Astrocyte (in vitro differentiated cells and primary cell): Measurements from ENCODE around the gene FGD4.

Experiments
- CTCF ChIP-seq: IDR thresholded peaks from 2 replicates; pipeline ENCODE4 v1.5.1; 2011; ENCODE audit warnings: low read depth, mild to moderate bottlenecking, inconsistent platforms, low read length, moderate library complexity; ENCODE audit not compliant: insufficient read depth
- EZH2 ChIP-seq: IDR thresholded peaks from 2 replicates; pipeline ENCODE4 v1.6.1; 2012; ENCODE audit warnings: mild to moderate bottlenecking, low read length, inconsistent platforms; ENCODE audit not compliant: insufficient read depth

- TF ChIP-seq CTCF (no peak), EZH2 (no peak)
These were observed 99.7 kb downstream of the FGD4 start for GRCh38 chr12:32499048-32499447.
